ENCODE results near the gene GYPC.
"Not testable (repeated sequence)": the region's sequence is repeated elsewhere in the genome, so short reads cannot be mapped to it uniquely, and the experiment has no call there.

Gene GYPC

GRCh38 chr2:126671488-126671887 is 15.5 kb downstream of the GYPC start:
- no peak for DNase-seq (ENCODE audit: low spot score)

- DNase-seq (ENCODE audit: low spot score), result no peak
Observed at GRCh38 chr2:126672980-126673605, 17.1 kb downstream of the GYPC start.

DNA sequence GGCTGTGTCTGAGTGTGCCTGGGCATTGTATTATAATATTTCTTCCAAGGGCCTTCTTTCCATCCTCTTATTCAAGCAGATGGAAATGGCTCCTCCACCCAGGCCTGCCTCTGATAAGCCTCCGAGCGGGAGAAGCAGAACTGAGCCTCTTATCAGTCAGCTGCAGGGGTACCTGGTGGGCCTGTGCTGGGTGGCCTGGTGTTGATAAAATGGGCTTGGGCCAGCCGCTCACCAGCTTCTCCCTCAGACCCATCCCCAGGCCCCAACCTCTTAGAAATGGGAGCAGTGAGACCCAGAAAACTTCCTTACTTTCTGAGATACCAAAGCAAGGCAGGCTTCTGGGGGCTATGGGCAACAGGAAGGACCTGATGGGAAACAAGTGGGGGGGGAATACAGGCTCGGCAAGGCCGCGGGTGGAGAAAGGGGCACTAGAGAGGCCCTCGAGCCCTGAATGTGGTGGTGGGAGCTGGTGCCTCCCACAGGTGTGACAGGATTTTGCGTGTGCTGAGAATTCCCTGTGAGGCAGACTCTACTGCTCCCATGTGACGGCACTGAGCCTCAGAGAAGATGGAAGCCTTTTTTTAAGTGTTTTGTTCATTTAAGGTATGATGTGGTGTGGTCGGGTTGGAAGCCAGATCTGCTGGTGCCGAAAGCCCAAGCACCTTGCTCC is 18.3 kb downstream of the GYPC start:
- no peak for DNase-seq (ENCODE audit: low spot score)

DNA sequence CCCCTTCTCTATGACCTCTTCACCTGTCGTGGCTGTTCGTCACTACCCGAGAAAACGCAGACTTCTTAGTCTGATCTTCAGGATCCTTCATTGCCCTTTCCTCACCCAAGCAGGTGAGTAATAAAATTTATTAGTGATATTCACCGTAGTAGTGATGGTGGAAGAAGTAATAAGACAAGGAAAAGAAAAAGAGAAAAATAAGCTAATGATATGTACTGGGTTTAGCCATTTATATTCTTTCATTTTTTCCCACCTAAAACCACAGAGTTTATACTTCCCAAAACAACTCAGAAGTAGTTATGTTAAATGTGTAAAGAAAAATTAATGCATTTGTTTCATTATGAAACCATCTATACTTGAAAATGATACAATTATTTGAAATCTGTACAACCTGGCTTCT is 19.7 kb downstream of the GYPC start:
- no peak for DNase-seq (ENCODE audit: low spot score)

- no peak for DNase-seq (ENCODE audit: low spot score)
Observed at GRCh38 chr2:126676221-126677175, 20.5 kb downstream of the GYPC start.

DNA sequence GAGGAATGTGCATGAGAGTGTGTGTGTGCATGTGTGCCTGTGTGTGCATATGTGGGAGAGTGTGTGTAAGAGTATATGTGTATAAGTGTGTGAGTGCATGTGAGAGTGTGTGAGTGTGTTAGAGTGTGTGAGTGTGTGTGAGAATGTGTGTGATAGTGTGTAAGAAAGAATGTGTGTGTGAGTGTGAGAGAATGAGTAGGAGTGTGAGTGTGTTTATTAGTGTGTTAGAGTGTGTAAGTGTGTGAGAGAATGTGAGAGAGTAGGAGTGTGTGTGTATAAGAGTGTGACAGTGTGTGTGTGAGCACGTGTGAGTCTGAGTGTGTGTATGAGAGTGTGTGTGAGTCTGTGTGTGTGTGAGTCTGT is 21.2 kb downstream of the GYPC start:
- no peak for DNase-seq (ENCODE audit: low spot score)

DNA sequence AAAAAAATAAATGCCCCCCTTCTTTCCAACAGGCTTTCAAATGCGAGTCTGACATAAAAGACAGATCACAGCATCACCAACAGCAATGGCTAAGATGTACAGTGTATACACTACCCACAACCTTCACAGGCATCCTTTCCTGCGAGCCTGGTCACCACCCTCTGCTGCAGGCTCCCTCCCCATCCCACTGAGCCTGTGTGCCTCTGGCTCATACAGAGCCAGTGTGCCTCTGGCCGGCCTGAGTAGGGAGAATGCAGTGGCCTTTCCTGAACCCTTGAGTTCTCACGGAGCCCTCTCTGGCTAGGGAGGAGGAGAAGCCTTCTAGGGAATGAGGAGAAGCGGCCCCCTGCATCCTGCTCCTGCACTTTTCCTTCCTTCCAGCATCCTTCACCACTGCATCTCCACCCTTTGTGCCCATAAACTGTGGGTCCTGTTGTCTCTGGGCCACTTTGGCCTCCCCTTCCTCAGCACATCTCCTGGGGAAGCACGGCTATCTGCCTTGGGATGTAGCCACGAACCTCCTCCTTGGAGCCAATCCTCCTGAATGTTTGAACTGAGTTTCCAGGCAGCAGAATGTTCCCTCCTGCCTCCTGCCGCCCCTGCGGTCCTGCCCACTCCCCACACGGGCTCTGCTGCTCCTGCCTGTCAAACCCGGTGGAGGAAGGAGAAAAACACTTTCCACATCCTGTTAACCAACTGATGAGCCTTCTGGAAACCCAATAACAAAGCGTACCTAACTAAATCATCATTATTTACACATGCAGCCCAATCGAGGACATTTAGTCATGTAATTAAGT is 22.5 kb downstream of the GYPC start:
- DNase-seq (ENCODE audit: low spot score), result no peak

DNA sequence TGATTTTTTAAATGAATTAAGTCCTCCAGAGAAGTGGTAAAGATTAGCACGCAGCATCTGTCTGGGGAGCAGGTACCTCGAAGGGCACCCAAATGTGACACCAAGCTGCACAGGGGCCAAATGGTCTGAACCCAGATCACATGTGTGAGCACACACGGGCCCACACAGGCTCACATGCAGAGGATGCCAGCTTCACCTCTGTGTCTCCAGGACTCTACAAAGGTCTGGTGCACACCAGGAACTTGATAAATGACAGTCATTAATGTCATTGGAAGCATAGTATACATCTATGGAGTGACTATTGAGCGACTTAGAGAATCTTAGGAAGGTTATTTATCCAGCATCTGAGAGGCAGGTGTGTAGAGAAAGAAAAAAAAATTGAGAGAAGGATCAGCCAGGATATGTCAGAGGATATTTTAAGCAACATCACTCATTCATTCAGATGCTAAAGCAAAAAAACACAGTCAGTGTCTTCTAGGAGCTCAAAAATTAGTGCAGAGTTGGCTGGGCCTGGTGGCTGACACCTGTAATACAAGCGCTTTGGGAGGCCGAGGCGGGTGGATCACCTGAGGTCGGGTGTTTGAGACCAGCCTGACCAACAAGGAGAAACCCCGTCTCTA is 23.2 kb downstream of the GYPC start:
- no peak for DNase-seq (ENCODE audit: low spot score)

DNA sequence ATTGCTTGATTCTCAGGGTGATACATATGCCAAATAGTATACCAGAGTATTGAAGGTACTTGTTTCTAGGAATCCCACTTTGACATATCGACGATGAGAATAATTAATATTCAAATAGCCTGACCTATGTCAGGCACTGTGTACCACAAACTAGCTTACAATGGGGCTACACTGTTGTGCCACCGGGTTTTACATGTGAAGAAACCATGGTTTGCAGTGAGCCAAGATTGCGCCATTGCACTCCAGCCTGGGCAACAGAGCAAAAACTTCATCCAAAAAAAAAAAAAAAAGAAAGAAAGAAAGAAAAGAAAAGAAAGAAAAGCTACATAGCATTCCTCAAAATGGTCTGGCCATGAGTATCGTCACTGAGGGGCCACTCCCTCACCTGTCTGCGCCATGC is 25.5 kb downstream of the GYPC start:
- DNase-seq (ENCODE audit: low spot score), result no peak

GRCh38 chr2:126685629-126686028 is 29.7 kb downstream of the GYPC start:
- no peak for DNase-seq (ENCODE audit: low spot score)

DNA sequence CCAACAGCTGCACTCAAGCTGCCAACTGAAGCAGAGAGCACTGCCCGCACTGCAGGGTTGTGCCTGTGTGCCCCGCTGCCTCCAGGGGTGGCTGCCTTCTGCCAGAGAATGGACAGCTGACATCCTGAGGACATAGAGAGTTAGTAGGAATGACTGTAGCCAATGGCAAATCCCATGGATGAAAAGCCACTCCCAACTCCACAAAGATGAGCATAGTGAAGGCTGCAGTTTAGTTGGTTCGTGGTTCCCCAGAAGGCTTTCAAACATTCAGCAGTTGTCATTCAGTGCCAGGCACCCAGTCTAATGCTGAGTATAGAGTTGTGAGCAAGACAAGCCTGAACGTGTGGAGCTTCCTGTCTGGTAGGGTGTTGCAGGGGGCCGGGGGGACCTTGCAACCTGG is 30.3 kb downstream of the GYPC start:
- no peak for DNase-seq (ENCODE audit: low spot score)

GRCh38 chr2:126686841-126687485 is 31.0 kb downstream of the GYPC start:
- no peak for DNase-seq (ENCODE audit: low spot score)

- no peak for DNase-seq (ENCODE audit: low spot score)
Observed at GRCh38 chr2:126687503-126687902, 31.5 kb downstream of the GYPC start.

GRCh38 chr2:126688594-126688993 is 32.6 kb downstream of the GYPC start:
- DNase-seq (ENCODE audit: low spot score), result not testable (repeated sequence)

- DNase-seq (ENCODE audit: low spot score), result not testable (repeated sequence)
Observed at GRCh38 chr2:126692241-126692640, 36.3 kb downstream of the GYPC start.

GRCh38 chr2:126692934-126693592 is 37.1 kb downstream of the GYPC start:
- DNase-seq (ENCODE audit: low spot score), result not testable (repeated sequence)

DNA sequence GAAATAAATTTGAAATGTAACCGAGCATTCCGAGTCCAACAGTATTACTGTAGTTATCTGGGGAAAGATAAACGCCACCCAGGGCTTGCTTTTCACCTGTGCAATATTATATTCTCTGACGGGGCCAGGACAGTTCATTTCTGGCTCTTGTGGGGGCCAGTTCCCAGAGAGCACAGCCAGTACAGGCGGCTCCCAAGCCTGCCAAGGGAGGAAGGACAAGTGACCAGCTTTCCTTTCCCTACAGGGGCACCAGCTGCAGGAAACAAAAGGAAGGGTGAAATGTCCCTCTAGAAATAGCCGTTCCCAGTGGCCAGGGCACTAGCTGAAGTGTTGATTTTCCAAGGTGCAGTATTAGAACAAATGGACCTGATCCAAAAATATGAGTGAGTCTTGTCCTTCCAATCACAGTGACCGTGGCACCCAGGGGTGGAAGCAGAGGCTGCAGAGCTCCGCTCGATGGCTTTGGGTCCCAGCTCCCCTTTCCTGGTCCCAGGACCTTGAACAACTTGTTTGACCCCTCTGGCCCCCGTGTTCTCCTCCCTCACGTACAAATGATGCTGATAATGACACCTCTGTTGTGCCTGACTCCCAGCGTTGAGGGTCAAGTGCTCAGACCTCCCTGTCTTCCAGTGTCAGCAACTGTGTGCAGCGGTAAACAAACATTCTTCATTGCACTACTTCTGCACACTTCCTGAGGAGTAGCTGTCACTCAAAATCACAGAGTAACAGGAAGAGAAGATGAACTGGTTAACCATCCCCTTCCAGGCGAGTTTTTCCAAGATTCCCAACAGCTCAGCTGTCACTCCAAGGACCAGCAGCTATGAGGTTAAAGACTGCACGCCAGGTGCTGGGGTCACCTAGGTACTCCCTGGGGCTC is 40.9 kb downstream of the GYPC start:
- no peak for DNase-seq (ENCODE audit: low spot score)

DNA sequence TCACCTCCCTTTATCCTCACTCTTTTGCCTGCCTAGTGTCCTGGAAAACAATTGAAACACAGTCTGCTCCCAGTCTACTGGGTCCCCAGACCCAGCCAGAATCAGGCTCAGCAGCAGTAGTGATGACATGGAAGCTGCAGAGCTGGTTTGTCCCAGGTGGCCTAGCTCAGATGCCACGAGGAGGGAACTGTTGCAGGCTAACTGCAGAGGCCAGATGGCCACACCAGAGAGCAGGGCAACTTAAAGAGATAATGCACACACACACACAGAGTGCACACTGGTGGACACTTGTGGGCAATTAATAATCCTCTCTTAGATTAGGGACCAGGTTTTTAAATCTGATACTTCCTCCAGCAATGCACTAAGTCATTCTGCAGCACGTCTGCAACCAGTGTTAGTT is 42.4 kb downstream of the GYPC start:
- no peak for DNase-seq (ENCODE audit: low spot score)

DNA sequence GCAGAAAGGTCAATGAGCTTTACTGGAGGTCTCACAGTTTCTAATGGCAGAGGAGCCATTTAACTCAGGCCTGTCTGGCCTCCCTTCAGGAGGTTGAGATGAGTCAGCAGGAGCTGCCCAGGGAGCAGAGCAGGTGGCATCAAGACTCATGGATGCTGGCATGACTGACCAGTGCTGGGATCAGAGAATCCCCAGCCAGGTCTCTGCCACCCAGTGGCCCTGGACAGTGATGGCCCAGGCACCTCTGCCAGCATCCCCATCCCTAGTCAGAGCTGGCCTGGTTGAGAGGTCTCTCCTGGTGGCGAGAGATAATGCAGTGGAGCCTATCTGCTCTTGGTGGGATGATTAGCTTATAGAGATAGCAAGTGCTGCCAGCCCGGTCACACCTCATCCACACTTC is 43.1 kb downstream of the GYPC start:
- no peak for DNase-seq (ENCODE audit: low spot score)
